Measurements from ENCODE around the gene ATF4. TPM values are rescaled to one million over a fixed set of nuclear protein-coding genes. Genes with fewer than 3 reads are reported as not detected.
A peak's percentile ranks its signal among the peaks of the same experiment; 100 is the strongest.

ATF4 gene
- total RNA-seq, 2 donors from 2014 or later, result 301 to 320 TPM

- H3K27ac ChIP-seq, result no peak overlapping the region
- no peaks in the 10 kb centered on the region for H3K27me3 ChIP-seq (replicated peaks; ENCODE audit: insufficient read depth)
- H3K4me3 ChIP-seq, result no peak overlapping the region
- DNase-seq (ENCODE audit: low spot score) (no peak), ATAC-seq (ENCODE audit: insufficient number of reproducible peaks, low FRiP score, low read depth) (no peak)
- no peaks in the 10 kb centered on the region for H3K4me1 ChIP-seq (ENCODE audit: control insufficient read depth in 1 of 2, low read depth in 2 of 2)
- TF ChIP-seq CTCF (IDR thresholded peaks at IDR 0.05), result no peak
- no peaks in the 10 kb centered on the region for H3K9me3 ChIP-seq
- H3K36me3 ChIP-seq, result peaks cover 58% of the 10 kb centered on the region
Measured at GRCh38 chr22:39512026-39512425, 8.3 kb upstream of the ATF4 start.

- Histone ChIP-seq H3K27ac (no peak overlapping the region), H3K27me3 (replicated peaks; ENCODE audit: insufficient read depth) (no peaks in the 10 kb centered on the region), H3K4me3 (no peak overlapping the region), H3K9me3 (no peaks in the 10 kb centered on the region), H3K36me3 (peaks cover 44% of the 10 kb centered on the region), H3K4me1 (ENCODE audit: control insufficient read depth in 1 of 2, low read depth in 2 of 2) (peaks cover 7 to 10% of the 10 kb centered on the region in 2 donors)
- DNase-seq (ENCODE audit: low spot score), result no peak
- no peak for TF ChIP-seq CTCF (IDR thresholded peaks at IDR 0.05)
- ATAC-seq (ENCODE audit: insufficient number of reproducible peaks, low FRiP score, low read depth), result no peak
Measured at GRCh38 chr22:39513791-39514190, 6.6 kb upstream of the ATF4 start.

GRCh38 chr22:39514373-39514973, 5.9 kb upstream of the ATF4 start:
- peak; percentile 59 for TF ChIP-seq CTCF (IDR thresholded peaks at IDR 0.05)
- H3K9me3 ChIP-seq, result no peaks in the 10 kb centered on the region
- no peak overlapping the region for H3K27ac ChIP-seq
- H3K4me1 ChIP-seq (ENCODE audit: control insufficient read depth in 1 of 2, low read depth in 2 of 2), result peaks cover 10 to 16% of the 10 kb centered on the region in 2 donors
- peaks cover 38% of the 10 kb centered on the region for H3K36me3 ChIP-seq
- no peaks in the 10 kb centered on the region for H3K27me3 ChIP-seq (replicated peaks; ENCODE audit: insufficient read depth)
- H3K4me3 ChIP-seq, result no peak overlapping the region
- DNase-seq (ENCODE audit: low spot score) (no peak), ATAC-seq (ENCODE audit: insufficient number of reproducible peaks, low FRiP score, low read depth) (no peak)

- DNase-seq (ENCODE audit: low spot score), result no peak
- H3K27ac ChIP-seq, result no peak overlapping the region
- H3K27me3 ChIP-seq (replicated peaks; ENCODE audit: insufficient read depth), result no peaks in the 10 kb centered on the region
- no peak overlapping the region for H3K4me3 ChIP-seq
- no peak for ATAC-seq (ENCODE audit: insufficient number of reproducible peaks, low FRiP score, low read depth)
- TF ChIP-seq CTCF (IDR thresholded peaks at IDR 0.05), result no peak
- H3K9me3 ChIP-seq, result no peaks in the 10 kb centered on the region
- H3K4me1 ChIP-seq (ENCODE audit: control insufficient read depth in 1 of 2, low read depth in 2 of 2), result peaks cover 10 to 16% of the 10 kb centered on the region in 2 donors
- H3K36me3 ChIP-seq, result peaks cover 38% of the 10 kb centered on the region
Measured at GRCh38 chr22:39515266-39516050, 4.9 kb upstream of the ATF4 start.

GRCh38 chr22:39517470-39517869, 2.9 kb upstream of the ATF4 start:
- no peak overlapping the region for H3K27ac ChIP-seq
- DNase-seq (ENCODE audit: low spot score) (no peak), ATAC-seq (ENCODE audit: insufficient number of reproducible peaks, low FRiP score, low read depth) (no peak)
- H3K36me3 ChIP-seq, result peaks cover 33% of the 10 kb centered on the region
- H3K9me3 ChIP-seq, result no peaks in the 10 kb centered on the region
- no peaks in the 10 kb centered on the region for H3K27me3 ChIP-seq (replicated peaks; ENCODE audit: insufficient read depth)
- H3K4me3 ChIP-seq, result no peak overlapping the region
- no peak for TF ChIP-seq CTCF (IDR thresholded peaks at IDR 0.05)
- H3K4me1 ChIP-seq (ENCODE audit: control insufficient read depth in 1 of 2, low read depth in 2 of 2), result peaks cover 17 to 24% of the 10 kb centered on the region in 2 donors

Data from thoracic aorta (tissue), 2 donors.